Gastrocnemius medialis (tissue), 4 donors: Measurements from ENCODE around the gene PDGFRB.

Source experiments
- CTCF ChIP-seq, 5 experiments: fragments of 450-650 bp in 3 of 5; fragments of 200-600 bp in 2 of 5; sonication (generic) in 2 of 5; IDR thresholded peaks in 4 of 5; conservative IDR thresholded peaks in 1 of 5; 1 replicate in 4 of 5; 2 replicates in 1 of 5; pipeline ENCODE4 v1.5.1; 2016 to 2019; ENCODE audit warnings: antibody characterized with exemption in 5 of 5, mild to moderate bottlenecking in 3 of 5, moderate library complexity in 3 of 5
- POLR2A ChIP-seq, 2 donors: fragments of 450-650 bp; IDR thresholded peaks; one replicate each; pipeline ENCODE4 v1.6.1; 2017; ENCODE audit warnings: antibody characterized with exemption in 2 of 2, mild to moderate bottlenecking in 2 of 2, moderate library complexity in 2 of 2

DNA sequence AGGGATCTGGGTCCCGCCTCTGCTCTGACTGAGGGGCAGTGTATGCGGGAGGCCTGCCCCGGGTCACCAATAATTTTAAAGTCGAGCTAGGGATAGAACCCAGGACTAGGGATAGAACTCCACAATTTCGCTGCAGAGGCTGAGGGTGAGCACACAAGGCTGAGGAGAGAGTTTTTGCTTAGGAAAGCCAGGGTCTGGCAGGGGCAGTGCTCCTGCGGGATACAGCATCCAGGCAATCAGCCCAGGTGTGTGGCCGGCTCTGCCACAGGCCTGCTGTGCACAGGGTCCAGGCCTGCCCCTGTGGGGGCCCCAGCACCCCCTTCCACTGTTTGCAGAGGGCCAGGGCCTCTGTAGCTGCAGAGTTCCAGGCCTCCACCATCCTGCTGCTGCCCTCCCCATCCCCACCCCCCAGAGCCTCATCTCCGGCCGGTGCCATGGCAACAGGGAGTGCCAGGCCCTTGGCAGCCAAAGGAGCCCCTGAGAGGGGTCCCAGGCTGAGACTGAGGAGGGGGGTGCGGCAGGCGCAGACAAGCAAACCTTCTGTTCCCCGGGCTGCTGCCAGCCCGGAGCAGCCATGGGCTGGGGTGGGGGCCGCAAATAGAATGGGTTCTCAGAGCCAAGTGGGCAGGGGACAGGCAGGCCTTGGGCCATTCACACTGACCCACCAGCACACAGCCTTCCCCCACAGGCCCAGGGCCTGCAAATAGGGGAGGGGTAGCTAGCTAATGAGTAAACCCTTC lies 8.6 kb downstream of the PDGFRB start:
- TF ChIP-seq CTCF (IDR thresholded peaks at IDR 0.05 in 4 of 5, conservative IDR thresholded peaks at IDR 0.05 in 1 of 5) (no peak), POLR2A (IDR thresholded peaks at IDR 0.05) (no peak)
